Measurements from ENCODE around the gene ANO2.
"Not testable (repeated sequence)": the region's sequence is repeated elsewhere in the genome, so short reads cannot be mapped to it uniquely, and the experiment has no call there.

Gene ANO2

GRCh38 chr12:5716976-5717375 lies 228.1 kb downstream of the ANO2 start:
- peak; percentile 38 for DNase-seq

- peak; percentile 51 for DNase-seq
Measured at GRCh38 chr12:5716201-5716600, 228.9 kb downstream of the ANO2 start.

GRCh38 chr12:5715021-5715420 lies 230.0 kb downstream of the ANO2 start:
- no peak for DNase-seq

- DNase-seq: peak; percentile 37
Measured at GRCh38 chr12:5713599-5714081, 231.4 kb downstream of the ANO2 start.

GRCh38 chr12:5710260-5710878 lies 234.7 kb downstream of the ANO2 start:
- DNase-seq: no peak

GRCh38 chr12:5708371-5708770 lies 236.7 kb downstream of the ANO2 start:
- peak; percentile 45 for DNase-seq

- peak; percentile 45 for DNase-seq
Measured at GRCh38 chr12:5706247-5706646, 238.8 kb downstream of the ANO2 start.

- DNase-seq: no peak
Measured at GRCh38 chr12:5705791-5706190, 239.3 kb downstream of the ANO2 start.

- no peak for DNase-seq
Measured at GRCh38 chr12:5694759-5695409, 250.2 kb downstream of the ANO2 start.

GRCh38 chr12:5692850-5693249 lies 252.2 kb downstream of the ANO2 start:
- no peak for DNase-seq

- no peak for DNase-seq
Measured at GRCh38 chr12:5691943-5692342, 253.1 kb downstream of the ANO2 start.

- no peak for DNase-seq
Measured at GRCh38 chr12:5690240-5690639, 254.8 kb downstream of the ANO2 start.

GRCh38 chr12:5689773-5690172 lies 255.3 kb downstream of the ANO2 start:
- DNase-seq: no peak

GRCh38 chr12:5688226-5688625 lies 256.8 kb downstream of the ANO2 start:
- no peak for DNase-seq

GRCh38 chr12:5685935-5686334 lies 259.1 kb downstream of the ANO2 start:
- no peak for DNase-seq

GRCh38 chr12:5684989-5685388 lies 260.1 kb downstream of the ANO2 start:
- DNase-seq: no peak

- DNase-seq: no peak
Measured at GRCh38 chr12:5682581-5682980, 262.5 kb downstream of the ANO2 start.

- DNase-seq: no peak
Measured at GRCh38 chr12:5678176-5678575, 266.9 kb downstream of the ANO2 start.

- not testable (repeated sequence) for DNase-seq
Measured at GRCh38 chr12:5669624-5670023, 275.4 kb downstream of the ANO2 start.

- peak; percentile 76 for DNase-seq
Measured at GRCh38 chr12:5665615-5666014, 279.4 kb downstream of the ANO2 start.

GRCh38 chr12:5661811-5662210 lies 283.2 kb downstream of the ANO2 start:
- no peak for DNase-seq

- DNase-seq: no peak
Measured at GRCh38 chr12:5660238-5660637, 284.8 kb downstream of the ANO2 start.

GRCh38 chr12:5658339-5658941 lies 286.6 kb downstream of the ANO2 start:
- DNase-seq: not testable (repeated sequence)

GRCh38 chr12:5656836-5657235 lies 288.2 kb downstream of the ANO2 start:
- DNase-seq: no peak
